ENCODE results near the gene TMEM132D.

The TMEM132D gene

DNA sequence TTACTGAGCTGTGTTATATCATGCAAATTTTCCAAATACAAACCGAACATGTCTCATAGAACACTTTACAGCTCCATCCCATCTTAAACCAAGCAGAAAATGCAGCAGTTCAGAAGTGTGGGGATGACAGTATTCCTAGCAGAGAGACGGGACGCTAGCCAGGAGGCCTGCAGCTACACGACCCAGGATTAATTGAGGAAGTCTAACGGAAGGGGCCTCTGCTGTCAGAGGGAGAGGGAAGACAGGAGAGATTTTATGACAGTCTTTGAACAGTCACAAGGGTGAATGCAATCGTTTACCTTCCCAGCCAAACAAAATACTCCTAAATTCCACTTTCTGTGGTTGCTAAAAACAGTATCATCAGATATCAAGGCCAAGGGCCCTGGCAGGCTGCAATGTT lies 261.9 kb downstream of the TMEM132D start:
- DNase-seq: no peak

DNA sequence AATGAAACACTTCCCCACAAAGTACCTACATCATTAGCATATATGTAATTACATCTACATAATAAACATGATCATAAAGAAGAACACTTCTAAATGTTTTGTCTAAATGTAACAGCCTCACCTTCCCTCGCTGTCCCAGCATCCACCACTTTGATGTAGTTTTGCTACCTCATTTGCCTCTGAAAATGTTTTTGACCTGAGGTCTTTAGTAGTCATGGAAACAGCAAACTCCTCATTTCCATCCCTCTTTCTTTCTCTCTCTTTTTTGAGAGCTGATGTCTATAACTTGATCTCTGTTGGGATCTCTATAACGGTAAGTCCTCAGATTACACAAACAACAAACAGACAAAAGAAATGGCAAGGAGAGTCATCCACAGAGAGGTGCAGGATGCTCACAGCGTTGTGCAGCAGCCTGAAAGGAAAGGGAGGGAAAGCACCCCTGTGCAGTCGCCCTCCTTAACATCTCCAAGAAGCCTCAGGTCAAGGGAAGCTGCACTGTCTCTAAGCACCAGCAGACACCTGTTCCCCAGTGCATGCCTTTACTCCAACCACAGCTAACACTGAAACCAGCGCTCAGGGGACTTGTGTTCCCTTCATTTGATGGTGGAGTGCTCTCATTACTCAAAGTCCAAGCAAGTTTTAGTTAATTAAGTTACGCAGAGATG lies 268.7 kb downstream of the TMEM132D start:
- DNase-seq: no peak

DNA sequence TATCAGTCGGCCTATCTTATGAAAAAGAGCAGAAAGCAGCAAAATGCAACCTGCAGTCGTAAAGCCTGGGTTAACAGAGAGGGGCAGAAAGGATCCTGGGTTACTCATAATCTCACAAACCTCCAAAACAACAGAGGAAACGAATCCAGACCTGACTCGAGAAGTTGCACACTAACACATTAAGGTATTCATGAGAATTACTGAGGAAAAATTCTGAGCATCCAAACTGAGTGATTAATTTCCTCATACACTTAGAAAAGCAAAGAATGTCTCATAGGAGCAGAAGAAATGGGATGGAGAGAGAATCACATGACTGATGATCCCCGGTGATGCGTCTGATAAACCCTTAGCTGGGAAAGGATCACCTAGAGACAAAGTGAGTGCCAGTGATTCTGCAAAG lies 272.5 kb downstream of the TMEM132D start:
- DNase-seq: no peak

DNA sequence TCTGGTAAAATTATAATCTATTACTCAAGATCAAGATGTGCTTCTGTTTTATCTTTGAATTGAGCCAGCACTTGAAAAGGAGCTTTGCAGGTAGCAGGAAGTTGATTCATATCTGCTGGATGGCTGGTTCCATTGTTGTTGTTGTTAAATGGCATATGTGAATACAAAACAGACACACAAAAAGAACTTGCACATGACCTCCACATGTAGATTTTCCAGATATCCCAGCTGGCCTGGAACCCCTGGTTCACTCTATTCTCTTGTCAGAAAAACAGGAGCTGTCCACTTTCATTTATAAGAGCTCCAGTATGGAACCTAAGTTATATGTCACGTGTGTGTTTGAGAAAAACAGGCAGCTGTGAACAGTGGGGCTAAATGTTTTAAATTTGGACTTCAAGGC lies 273.9 kb downstream of the TMEM132D start:
- DNase-seq: no peak

DNA sequence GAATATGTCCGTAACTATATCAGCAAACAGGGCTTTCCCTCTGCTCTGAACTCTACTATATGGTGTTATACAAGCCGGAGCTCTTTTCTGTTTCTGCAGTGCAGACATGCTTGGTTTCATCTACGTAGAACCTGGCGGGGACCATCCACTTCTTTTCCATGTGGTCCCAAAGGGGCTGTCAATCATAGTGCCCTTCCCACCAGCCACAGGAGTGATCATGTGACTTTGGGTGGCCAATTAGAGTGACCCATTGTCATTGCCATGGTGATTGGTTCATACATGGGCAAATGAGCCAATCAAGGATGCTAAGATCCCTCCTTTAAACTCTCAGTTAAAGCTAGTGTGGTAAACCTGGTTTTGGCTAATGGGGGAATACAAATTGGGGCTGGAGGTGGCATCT lies 281.3 kb downstream of the TMEM132D start:
- DNase-seq: no peak

DNA sequence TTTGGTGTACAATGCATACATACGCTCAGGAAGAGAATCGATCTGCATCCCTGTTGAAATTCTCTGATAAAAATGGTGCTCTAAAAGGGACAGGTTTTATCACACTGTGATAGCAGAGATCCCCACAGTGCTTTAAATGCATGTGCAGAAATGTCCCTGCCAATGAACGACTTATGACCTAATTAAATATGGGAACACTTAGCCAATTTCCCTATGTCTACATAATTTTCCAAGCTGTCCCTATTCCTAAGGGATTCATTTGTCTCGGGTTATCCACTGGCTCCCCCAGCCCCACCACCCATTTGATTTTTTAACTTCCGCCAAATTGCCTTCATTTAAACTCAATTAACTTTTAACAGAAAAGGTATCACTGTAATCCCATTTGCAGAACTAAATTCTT lies 284.6 kb downstream of the TMEM132D start:
- DNase-seq: no peak

DNA sequence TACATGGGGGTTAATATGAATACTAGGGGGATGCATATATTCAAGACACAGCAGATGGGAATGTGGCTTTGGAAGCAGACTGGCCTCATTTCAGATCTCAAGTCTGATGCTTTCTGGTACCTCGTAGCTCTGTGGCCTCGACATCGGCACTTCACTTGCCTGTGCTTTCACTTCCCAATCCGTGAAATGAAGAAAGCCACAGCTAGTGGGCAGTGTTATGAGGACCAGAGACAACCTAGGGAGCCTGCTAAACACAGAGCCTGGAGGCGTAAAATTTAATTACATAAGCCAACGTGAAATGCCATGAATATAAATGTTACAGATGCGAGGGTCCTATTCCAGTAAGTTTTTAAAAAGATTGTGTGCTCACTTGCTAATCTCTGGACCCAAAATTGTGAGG lies 286.0 kb downstream of the TMEM132D start:
- DNase-seq: no peak

DNA sequence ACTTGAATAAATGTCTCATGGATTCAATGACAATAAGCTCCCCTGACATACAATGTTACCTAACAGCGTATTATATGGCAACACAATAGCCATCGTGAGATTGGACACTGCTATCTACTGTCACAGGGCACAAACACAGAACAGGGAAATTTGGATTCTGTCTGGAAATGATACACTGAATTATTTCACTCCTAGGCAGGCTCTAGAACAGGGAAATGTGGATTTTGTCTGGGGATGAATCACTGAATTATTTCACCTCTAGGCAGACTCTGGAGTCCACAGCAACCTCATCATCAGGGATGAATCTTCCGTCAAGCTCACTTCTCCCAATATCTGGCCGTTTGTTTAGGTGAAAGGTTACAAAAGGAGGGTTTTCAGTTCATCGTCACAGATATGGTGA lies 288.8 kb downstream of the TMEM132D start:
- no peak for DNase-seq

DNA sequence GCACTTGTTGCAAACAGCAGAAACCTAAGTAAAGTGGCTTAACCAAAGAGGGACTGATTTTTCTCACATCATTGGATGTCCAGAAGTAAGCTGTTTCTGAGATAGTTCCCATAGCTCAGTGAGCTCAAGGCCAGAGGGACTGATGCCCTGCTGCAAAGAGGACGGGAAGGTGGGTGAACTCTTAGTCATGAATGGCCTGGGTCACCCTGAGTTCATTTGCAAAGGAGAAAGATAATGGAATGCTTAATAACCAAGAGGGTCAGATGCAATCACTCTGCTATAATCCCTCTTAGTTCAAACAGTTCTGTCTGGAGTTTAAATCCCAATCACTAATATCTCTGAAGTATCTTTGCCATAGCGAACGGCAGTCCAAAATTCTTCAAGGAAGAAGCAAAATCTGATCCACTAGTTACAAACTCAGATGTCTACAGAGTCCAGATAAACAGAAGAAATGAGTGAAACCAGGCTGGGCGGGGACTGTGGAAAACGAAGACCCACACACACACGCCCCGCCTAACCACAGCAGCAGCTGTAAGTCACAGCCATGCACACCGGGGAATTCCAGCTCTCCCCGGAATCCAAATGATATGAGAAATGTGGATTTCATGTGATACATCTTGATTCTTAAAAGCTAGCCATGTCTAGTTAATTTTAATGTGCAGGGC lies 289.5 kb downstream of the TMEM132D start:
- DNase-seq: no peak

DNA sequence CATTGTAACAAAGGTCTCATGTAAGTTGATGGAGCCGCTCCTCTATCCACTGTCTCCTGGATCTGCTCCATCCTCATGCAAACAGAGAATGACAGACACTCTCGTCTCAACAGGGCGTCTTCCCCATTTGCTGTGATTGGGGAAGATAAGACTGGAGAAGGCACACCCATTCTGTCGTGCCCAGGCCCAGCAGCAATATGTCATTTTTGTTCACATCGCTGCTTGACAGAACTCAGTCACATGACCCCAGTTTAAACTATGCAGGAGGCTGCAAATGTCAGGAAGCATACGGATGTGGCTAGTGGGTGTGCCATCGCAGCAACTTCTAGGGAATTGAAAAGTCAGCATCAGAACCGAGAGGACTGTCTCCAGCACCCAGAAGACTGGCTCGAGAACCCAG lies 290.5 kb downstream of the TMEM132D start:
- DNase-seq: no peak

DNA sequence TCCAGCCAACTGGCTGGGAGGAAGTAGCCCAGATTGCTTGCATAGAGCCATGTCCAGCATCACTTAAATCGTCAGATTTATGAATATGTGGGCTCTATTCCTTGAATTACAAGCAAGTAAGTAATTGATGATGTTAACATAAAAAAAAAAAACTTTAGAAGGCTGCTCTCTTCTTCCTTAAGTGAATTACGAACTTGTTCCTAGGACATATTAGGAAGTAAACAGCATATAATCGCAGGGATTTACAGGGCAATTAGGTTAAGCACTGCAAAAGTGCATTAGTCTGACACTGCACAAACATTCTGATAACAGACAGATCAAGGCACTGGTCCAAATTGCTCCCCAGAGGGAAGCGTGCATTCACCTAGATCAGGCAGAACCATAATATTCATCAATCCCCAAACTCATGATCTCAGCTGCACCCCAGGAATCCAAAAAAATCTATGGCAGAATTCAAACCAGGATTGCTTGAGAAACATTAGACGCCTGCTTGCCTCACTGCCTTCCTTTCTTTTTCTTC lies 293.2 kb downstream of the TMEM132D start:
- DNase-seq: no peak

DNA sequence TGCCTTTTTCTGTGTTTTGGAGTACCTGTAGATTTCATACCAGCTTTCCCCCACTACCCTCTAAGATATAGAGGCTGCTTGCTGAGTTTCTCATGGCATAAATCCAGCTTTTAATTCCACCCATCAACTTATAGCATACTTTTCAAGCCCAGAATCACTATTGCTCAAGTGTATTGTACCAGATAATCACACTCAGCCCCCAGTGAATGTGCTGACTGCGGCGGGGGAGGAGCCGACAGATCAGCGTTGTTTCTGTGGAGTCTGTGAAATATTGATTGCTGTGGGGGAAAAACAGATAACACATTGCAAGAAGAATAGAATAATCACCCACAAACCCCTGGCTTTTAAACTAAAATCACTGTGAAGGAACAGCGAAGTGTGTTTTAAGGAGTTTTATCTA lies 296.1 kb downstream of the TMEM132D start:
- no peak for DNase-seq

DNA sequence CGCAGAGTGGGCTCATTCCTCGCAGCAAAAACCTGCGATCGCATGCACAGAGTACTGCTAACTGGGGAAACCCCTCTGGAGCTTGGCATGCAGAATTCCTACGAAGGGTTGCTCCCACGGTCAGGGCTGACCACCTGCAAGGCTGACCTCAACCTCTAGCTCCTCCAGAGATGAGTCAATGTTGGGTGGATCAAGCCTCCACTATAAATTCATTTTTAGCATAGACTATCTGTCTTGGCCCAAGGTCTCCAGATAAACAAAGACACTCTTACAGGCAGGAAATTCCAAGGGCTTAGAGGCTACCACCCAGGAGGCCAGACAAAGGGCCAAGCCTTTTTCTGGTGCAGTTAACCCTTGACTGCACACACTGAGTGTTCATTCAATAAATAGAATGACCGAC lies 296.5 kb downstream of the TMEM132D start:
- DNase-seq: no peak

DNA sequence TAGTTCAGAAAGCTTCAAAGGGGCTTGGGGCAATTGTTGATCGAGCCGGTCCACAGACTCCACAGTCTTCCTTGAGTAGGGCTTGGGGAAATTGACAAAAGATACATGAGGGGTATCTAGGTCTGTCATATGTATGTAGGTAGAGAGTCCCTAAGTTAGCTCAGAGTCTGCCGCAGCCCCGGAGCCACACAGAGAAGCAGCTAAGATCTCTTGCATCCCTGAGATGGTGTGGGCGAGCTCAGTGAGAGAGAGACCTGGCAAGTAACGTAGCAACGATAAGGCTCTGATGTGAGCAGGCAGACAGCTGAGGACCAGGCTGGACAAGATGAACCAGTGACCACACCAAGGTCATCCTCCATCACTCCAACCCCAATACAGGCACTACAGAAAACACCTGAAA lies 297.6 kb downstream of the TMEM132D start:
- no peak for DNase-seq

DNA sequence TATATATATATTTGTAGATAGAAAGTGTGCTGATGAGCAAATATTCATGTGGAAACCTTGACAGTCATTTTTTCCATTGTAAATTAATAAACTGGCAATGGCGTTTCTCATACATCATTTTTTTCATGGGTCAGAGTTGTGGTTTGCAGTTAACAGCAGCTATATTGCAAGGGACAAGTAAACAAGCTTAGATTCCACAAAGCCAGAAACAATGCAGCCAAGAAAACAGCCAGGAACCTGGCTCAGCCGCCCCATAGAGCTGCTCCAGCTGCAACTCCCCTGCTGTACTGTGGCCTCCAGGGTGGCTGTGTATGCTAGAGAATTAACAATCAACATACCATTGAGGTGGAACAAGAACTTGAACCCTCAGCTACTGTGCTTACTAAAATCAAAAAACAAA lies 298.2 kb downstream of the TMEM132D start:
- no peak for DNase-seq

DNA sequence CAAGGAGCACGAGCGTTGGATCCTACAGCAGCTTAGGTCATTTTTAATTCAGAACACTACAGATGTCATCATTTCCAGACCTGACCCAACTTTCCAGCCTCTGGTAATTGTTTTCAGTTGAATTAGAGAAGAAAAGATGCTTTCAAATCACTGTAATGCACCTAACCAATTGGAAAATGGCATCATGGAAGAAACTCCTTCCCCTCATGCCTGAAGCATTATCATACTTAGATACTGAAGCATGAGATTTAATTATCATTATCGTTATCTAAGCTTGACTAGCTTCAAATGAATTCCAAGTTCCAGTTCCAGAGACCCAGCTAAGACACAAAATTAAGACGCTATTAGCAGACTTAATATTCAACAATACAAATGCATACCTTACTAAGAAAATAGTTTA lies 299.3 kb downstream of the TMEM132D start:
- DNase-seq: no peak

DNA sequence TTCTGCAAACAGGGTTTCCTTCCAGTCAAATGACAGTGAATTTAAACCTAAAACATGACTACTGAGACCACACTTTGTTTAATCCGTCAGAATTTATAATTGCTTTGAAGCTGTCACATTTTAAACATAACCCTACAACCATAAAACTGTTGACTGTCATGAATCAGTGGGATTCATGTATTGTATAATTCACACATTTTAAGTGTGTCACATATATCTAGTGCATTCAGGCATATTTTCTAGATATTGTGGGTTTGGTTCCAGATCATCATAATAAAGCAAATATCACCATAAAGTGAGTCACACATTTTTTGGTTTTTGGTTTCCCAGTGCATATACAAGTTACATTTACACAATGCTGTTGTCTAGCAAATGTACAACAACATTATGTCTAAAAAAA lies 304.4 kb downstream of the TMEM132D start:
- DNase-seq: no peak

DNA sequence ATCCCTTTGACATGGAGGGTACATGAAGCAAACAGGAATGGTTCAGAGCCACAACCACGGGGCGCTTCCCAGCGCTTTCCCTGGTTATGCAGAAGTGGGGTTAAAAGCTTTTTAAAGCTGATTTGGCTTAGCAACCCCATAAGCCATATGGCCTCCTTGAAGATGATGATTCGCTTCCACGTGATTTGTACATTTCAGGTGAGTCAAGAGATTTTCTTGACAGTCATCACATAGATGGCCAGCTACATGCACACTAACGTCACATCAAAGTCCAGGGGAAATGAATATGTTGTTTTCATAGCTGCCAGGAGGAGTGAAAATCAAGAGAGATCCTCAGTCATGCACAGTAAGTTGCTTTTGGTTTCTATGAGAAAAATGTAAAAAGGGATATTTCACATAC lies 309.7 kb downstream of the TMEM132D start:
- no peak for DNase-seq

DNA sequence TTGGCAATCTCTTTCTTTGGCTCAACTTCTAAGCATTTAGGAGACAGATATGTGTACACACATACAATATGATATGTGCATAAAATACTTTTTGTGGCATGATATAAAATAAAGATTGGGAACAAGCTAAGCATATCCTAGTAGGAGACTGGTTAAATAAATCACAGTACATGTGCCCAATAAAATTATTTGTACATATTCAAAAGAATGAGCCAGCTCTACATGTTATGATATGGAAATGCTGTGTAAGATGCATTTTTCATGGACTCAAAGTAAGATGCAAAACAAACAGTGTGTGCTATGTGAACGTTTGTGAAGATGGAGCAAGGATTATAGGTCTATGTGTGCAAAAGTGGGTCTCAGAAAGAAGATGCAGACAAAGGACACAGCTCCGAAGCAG lies 311.4 kb downstream of the TMEM132D start:
- no peak for DNase-seq

DNA sequence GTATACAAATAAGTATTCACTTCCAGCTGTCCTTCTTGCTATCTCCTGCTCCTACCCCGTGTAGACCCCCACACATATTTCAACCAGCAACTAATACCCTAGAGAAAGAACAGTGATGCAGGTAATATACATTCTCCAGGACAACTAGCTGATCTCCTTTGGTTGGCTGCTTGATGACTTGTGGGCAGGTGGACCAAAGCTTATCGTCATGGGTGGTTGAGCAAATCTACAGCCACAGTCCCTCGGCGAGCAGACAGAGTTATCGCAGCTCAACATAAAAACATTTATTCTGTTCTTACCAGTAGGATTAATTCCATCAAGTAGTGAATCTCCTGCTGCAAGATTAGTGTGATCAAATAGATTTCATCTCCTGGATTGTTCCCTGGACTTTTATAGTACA lies 314.3 kb downstream of the TMEM132D start:
- DNase-seq: no peak

DNA sequence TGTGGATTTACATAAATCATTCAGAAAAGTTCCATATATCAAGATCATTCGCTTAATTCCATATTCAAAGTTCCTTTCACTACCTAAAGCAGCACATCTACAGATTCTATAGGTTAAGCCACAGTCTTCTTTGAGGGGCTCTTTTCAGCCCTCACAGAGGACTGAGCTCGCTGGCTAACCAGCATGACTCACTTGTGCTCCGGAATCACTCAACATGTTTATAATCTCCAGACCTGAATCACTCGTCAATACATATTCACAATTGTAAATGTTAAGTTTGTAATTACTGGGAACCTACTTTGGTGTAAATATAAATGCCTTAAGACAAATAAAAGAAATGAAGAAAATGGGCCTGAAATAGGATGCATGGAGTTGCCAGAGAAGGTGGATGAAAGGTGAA lies 315.7 kb downstream of the TMEM132D start:
- no peak for DNase-seq

DNA sequence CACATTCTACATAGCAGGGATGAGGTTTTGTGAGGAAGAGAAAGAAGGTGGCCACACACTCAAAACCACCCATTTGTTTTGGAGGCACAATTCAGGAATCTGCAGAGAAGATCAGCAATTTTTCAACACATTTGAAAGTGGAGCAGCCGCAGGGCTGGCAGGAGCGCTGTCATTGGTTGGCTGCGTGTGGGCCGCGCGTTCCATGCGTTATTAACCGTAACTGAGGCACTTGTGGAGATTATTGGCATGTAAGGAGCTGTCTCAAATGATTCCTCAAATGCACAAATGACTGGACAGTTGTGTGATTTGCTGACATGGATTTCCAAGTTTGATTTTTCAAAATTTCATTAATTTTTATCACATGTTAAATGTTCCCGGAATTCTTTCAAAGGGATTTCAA lies 318.5 kb downstream of the TMEM132D start:
- DNase-seq: no peak

DNA sequence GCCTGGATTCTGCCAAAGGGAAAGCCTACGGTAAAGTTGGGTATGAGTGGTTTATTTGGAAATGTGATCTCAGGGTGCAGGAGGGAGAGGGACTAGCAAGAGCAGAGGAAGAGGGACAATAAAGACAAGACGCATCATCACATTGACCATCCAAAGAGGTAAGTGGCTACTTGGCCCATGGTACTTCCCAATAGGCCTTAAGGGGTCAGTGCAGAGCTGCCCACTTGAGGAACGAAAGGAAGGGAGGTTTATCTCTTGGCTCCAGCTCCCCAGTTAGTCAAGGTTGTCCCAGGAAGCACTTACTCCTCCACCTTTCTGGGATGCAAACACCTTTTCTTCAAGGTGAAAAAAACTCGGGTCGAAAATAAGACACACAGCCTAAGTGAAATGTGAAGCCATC lies 323.9 kb downstream of the TMEM132D start:
- no peak for DNase-seq

DNA sequence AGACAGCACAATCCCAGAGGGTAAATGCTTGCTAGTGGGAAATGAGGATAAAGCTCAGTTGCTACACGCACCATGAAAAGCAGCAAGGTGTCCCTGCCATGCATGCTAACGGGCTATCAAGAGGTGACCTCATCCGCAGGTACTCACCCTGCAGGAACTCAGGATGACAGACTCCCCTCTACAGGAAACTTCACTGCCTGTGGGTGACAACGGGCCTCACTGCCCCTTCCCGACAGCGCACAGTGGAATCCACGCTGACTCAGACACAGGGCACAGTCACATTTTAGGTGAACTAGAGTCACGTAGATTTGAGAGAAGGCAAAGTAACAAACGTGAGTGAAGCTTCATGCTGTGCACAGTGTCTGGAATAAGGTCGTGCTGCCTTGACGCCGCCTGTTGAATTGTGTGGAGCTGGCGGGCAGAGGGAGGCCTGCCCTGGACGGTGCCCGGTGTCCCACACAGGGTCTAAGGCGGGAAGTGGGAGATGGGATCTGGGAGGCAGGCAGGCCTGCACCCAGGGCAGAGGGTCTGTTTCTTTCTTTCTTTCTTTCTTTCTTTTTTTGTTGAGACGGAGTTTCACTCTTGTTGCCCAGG lies 331.8 kb downstream of the TMEM132D start:
- DNase-seq: no peak

All from NCI-H146 (cell line).